Heart right ventricle (tissue), 16 donors: ENCODE measurements around the gene INTU. TPM values are rescaled to one million over a fixed set of nuclear protein-coding genes. Genes with fewer than 3 reads are reported as not detected.
A peak's percentile ranks its signal among the peaks of the same experiment; 100 is the strongest.
"Not testable (repeated sequence)": the region's sequence is repeated elsewhere in the genome, so short reads cannot be mapped to it uniquely, and the experiment has no call there.

Source experiments
- ATAC-seq, 8 donors: fragments of 200-7000 bp; cut with Tn5 transposase; one replicate each; pipeline ENCODE4 v1.9.1; 2020; ENCODE audit warnings: mild to moderate bottlenecking in 8 of 8, moderate library complexity in 8 of 8, moderate number of reproducible peaks in 1 of 8
- DNase-seq, 2 donors: peaks; one replicate each; pipeline ENCODE4 v3.0.0-alpha.2; 2020
- H3K27ac ChIP-seq, 10 donors: fragments of 200-600 bp; sonication (generic) in 2 of 10; one replicate each; pipeline versions ENCODE4 v1.5.0 to v1.8.0; 2020 to 2022; ENCODE audit warnings: mild to moderate bottlenecking in 3 of 10
- H3K27me3 ChIP-seq, 7 donors: fragments of 200-600 bp; one replicate each; pipeline ENCODE4 v1.8.0; 2021 to 2022; ENCODE audit warnings: mild to moderate bottlenecking in 2 of 7
- H3K36me3 ChIP-seq, 9 donors: fragments of 200-600 bp; sonication (generic) in 1 of 9; one replicate each; pipeline versions ENCODE4 v1.5.0 to v1.8.0; 2020 to 2022; ENCODE audit warnings: mild to moderate bottlenecking in 2 of 9
- H3K4me1 ChIP-seq, 9 donors: fragments of 200-600 bp; sonication (generic) in 1 of 9; one replicate each; pipeline versions ENCODE4 v1.5.0 to v1.8.0; 2020 to 2022; ENCODE audit warnings: mild to moderate bottlenecking in 4 of 9
- H3K4me3 ChIP-seq, 10 donors: fragments of 200-600 bp; sonication (generic) in 2 of 10; one replicate each; pipeline versions ENCODE4 v1.5.0 to v1.8.0; 2020 to 2022; ENCODE audit warnings: mild to moderate bottlenecking in 7 of 10, moderate library complexity in 2 of 10
- H3K9me3 ChIP-seq, 11 donors: fragments of 200-600 bp in 10 of 11; sonication (generic) in 2 of 11; one replicate each; pipeline versions ENCODE4 v1.5.0 to v1.8.0; 2013 to 2022; ENCODE audit warnings: mild to moderate bottlenecking in 2 of 11, control low read depth in 1 of 11, moderate library complexity in 1 of 11
- WGBS, 2 donors: extraction: QIAGEN DNeasy Blood & Tissue Kit; methylation state at CpG; one replicate each; pipeline ENCODE4 v1.1.7; 2013; ENCODE audit warnings: inconsistent platforms in 1 of 2; 5-methylcytosine and 5-hydroxymethylcytosine counted together
- intact Hi-C, 10 donors: fragments of 100-400 bp; cut with DNase I; formaldehyde crosslinking; loops; one replicate each; pipeline versions ENCODE4 v1.11.1 to v1.14.2; 2022
- long read RNA-seq, 3 donors: library from polyadenylated mRNA; unstranded; transcript quantifications; one replicate each; pipeline ENCODE4 v2.0.0, GENCODE V29; 2020 to 2021
- polyA plus RNA-seq, 2 donors: library from polyadenylated mRNA; stranded (reverse); fragments of 200-250 nt; gene quantifications; one replicate each; pipeline ENCODE4 v1.2.3, GENCODE V29; 2013
- total RNA-seq, 10 donors: library from RNA; stranded (reverse); fragmentation: NEBNext Ultra II Directional in 3 of 10; extraction: Animal tissue kit (Norgen Biotek cat#: 25700) in 3 of 10; gene quantifications; one replicate each; pipeline versions ENCODE4 v1.2.1 to v1.2.4, GENCODE V29; 2021 to 2023
- TF ChIP-seq, protein P1 (sequence below), 9 donors: fragments of 200-600 bp; sonication (generic) in 2 of 9; IDR thresholded peaks; one replicate each; pipeline versions ENCODE4 v1.5.0 to v1.8.0; 2021 to 2022; ENCODE audit warnings: antibody characterized with exemption in 9 of 9, mild to moderate bottlenecking in 5 of 9, moderate library complexity in 1 of 9
- donor health status: Arrhythmogenic right ventricular cardiomyopathy.
- donor health status: ischemic (EF 13 %, LVEDD 7.1; RV severe dilation, severe dysfunction).
- donor health status: healthy with polysubstance abuse.
- donor health status: DM: no; HTN: yes; CAD: no.
- donor health status: DM: no; HTN: no; CAD: no.
- donor health status: ischemic (EF 25% LVEDD 6.9; RV normal size, moderate dysfunction).
- donor health status: ischemic (EF 25% LVEDD 5.7; RV mildly dilated, moderate dysfunction).
- donor health status: healthy.
- donor health status: DM: yes; HTN: yes; CAD: no.
- donor health status: Ischemic cardiomyopathy.
- donor health status: ischemic (EF 35%, LVEDD 5.7; RV mildly dilated, moderate dysfunction).
- donor health status: nonischemic (EF 11% LVEDD 7.7; RV severe dilation, severe dysfunction).
- donor health status: DM: yes; HTN: yes; CAD: no.
- donor health status: PGD.
- donor health status: ischemic (EF 29% LVEDD 5.4; RV normal size, mild dysfunction).
- donor health status: nonischemic (EF 23%, LVEDD 6.1; RV moderate dilation, normal function).

Gene INTU
- total RNA-seq (1 to 10 TPM; 3.0 to 6.9 (median 4.5) TPM), polyA plus RNA-seq (1 to 10 TPM; 1.3 to 8.9 TPM)
- long read RNA-seq, donor 1, full-length matches to known transcripts, result 1 of 5 reads
- long read RNA-seq, donor 1, partial matches to known transcripts, result 3 of 5 reads
- long read RNA-seq, donor 1, other reads (novel, unspliced or antisense), result 1 of 5 reads
- long read RNA-seq, donor 2, partial matches to known transcripts, result 0 of 1 reads
- long read RNA-seq, donor 2, other reads (novel, unspliced or antisense), result 1 of 1 reads
- long read RNA-seq, donor 3, full-length matches to known transcripts, result 1 of 6 reads
- long read RNA-seq, donor 3, partial matches to known transcripts, result 3 of 6 reads
- long read RNA-seq, donor 3, other reads (novel, unspliced or antisense), result 2 of 6 reads

DNA sequence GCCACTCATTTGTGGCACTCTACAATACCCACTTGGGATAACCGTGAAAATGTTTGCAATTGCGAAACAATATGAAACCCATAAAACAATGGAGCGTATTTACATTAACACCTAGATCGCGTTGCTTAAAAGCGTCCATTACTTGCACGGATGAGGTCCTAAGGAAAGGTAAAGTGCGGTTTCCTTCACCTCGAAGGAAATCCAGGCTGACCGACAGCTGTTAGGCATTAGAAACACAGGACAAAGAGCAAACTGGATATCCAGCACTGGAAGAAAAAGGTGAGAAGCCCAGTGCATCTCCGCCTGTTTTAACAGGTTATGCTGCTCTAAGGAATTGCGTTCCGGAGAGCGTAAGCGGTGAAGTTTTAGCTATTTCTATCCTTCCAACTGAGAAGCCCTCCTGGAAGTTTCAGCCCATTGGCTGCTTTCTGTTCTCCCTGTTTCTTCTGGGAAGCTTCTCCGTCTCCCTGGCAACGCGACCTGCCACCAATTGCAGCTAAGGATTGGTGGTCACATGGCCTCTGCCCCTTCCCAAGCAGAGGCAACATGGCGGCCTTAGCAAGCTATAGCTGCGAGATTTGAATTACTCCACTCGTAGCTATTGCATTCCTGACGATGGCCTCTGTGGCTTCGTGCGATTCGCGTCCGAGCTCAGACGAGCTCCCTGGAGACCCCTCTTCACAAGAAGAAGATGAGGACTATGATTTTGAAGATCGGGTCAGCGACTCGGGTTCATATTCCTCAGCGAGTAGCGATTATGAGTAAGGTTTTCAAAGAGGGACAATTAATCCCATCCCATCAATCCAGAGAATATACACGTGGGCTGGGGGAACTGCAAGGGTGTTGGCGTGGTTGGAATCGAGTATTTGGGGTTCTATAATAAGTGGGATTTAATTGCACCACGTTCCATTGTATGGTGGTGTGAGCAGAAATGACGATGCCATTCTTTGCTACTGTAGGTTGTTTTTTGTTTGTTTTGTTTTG, at the start of gene INTU:
Gene INTU (plus strand): TSS at position 538 of the 984 bp plus-strand sequence. CDS start 78 bp downstream, at position 616.
- peak; percentile 98 to 100 (median 100) for ATAC-seq
- peak within 1 kb of the TSS in 6 of 10 donors; percentile 34 to 73 (median 52) for H3K27ac ChIP-seq
- TF ChIP-seq, protein P1, sequence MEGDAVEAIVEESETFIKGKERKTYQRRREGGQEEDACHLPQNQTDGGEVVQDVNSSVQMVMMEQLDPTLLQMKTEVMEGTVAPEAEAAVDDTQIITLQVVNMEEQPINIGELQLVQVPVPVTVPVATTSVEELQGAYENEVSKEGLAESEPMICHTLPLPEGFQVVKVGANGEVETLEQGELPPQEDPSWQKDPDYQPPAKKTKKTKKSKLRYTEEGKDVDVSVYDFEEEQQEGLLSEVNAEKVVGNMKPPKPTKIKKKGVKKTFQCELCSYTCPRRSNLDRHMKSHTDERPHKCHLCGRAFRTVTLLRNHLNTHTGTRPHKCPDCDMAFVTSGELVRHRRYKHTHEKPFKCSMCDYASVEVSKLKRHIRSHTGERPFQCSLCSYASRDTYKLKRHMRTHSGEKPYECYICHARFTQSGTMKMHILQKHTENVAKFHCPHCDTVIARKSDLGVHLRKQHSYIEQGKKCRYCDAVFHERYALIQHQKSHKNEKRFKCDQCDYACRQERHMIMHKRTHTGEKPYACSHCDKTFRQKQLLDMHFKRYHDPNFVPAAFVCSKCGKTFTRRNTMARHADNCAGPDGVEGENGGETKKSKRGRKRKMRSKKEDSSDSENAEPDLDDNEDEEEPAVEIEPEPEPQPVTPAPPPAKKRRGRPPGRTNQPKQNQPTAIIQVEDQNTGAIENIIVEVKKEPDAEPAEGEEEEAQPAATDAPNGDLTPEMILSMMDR (IDR thresholded peaks at IDR 0.05), result no peak
- peak; percentile 88 to 94 for DNase-seq
- intact Hi-C loops, result loop anchor here in 1 of 10 donors (2.0 kb wide), 1 partner anchor 150 kb away; the partner anchor contains the start of gene HSPA4L
- H3K27me3 ChIP-seq, result peaks cover 0 to 6% (median 0%) of the 10 kb centered on the region in 7 donors
- no peaks in the 10 kb centered on the region for H3K9me3 ChIP-seq
- H3K36me3 ChIP-seq, result no peaks in the 10 kb centered on the region
- WGBS, 2 donors, result 1% methylated on average over 38 of the region's 38 CpGs
- peak within 1 kb of the TSS; percentile 44 to 85 (median 68) for H3K4me3 ChIP-seq
- peaks cover 0 to 21% (median 9%) of the 10 kb centered on the region in 9 donors for H3K4me1 ChIP-seq

DNA sequence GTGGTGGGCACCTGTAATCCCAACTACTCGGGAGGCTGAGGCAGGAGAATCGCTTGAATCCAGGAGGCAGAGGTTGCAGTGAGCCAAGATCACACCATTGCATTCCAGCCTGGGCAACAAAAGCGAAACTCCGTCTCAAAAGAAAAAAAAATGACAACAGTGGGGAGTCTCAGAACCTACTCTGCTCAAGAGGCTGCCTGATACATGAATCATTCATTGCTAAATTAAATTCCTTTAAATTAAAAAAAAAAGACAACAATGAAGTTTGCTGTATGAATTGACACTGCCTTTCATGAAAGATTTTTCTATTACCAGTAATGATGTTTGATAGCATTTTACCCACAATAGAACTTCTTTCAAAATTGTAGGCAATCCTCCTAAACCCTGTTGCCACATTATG, 46.3 kb upstream of the INTU start:
- H3K27ac ChIP-seq, ATAC-seq, DNase-seq, H3K27me3 ChIP-seq, H3K9me3 ChIP-seq, intact Hi-C loops, H3K4me3 ChIP-seq, H3K4me1 ChIP-seq, H3K36me3 ChIP-seq: not testable (repeated sequence)
- WGBS, 2 donors, result 83 to 88% methylated on average over 4 of the region's 4 CpGs

DNA sequence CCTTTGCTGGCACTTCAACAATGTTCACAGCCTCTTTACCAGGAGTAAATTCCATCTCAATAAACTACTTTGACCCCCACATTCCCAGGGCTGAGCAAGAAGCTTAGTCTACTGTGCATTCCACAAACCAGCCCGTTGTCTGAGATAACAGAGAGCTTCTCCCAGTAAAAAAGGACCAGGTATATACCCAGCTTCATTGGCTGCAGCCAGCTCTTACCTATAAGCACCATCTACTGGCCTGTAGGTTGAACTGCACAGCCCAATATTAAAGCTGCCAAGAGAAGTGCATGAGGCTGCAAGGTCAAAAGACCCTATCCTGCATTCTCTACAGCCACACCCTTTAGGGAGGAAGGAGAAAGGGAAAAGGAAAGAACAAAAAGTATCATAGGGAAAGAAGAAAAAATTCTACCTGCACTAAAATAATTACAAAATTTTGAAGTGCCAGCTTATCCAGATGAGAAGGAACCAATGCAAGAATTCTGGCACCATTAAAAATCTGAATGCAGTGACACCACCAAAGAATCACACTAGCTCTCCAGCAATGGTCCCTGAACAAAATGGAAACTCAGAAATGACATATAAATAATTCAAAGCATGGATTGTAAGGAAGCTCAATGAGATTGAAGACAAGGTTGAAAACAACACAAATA, 45.7 kb upstream of the INTU start:
- Histone ChIP-seq H3K4me3 (no peak overlapping the region), H3K9me3 (no peaks in the 10 kb centered on the region), H3K27ac (no peak overlapping the region), H3K36me3 (no peaks in the 10 kb centered on the region), H3K4me1 (no peaks in the 10 kb centered on the region), H3K27me3 (peaks cover 0 to 4% (median 0%) of the 10 kb centered on the region in 7 donors)
- intact Hi-C loops, result no loop called here
- WGBS, 2 donors, result 0 to 4% methylated on average over 1 of the region's 1 CpG
- ATAC-seq, result peak in 4 of 8 donors; percentile 42 to 53 (median 44)
- TF ChIP-seq, protein P1 (IDR thresholded peaks at IDR 0.05), result peak; percentile 24 to 65 (median 62)
- DNase-seq, result no peak

DNA sequence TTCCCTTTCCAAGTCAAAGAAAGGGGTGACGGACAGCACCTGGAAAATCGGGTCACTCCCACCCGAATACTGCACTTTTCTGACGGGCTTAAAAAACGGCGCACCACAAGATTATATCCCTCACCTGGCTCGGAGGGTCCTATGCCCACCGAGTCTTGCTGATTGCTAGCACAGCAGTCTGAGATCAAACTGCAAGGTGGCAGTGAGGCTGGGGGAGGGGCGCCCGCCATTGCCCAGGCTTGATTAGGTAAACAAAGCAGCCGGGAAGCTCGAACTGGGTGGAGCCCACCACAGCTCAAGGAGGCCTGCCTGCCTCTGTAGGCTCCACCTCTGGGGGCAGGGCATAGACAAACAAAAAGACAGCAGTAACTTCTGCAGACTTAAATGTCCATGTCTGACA, 43.6 kb upstream of the INTU start:
- H3K27ac ChIP-seq, ATAC-seq, H3K36me3 ChIP-seq, intact Hi-C loops, H3K9me3 ChIP-seq, H3K4me1 ChIP-seq, H3K27me3 ChIP-seq, H3K4me3 ChIP-seq, DNase-seq: not testable (repeated sequence)
- 89 to 95% methylated on average over 7 to 9 of the region's 12 CpGs for WGBS, 2 donors

DNA sequence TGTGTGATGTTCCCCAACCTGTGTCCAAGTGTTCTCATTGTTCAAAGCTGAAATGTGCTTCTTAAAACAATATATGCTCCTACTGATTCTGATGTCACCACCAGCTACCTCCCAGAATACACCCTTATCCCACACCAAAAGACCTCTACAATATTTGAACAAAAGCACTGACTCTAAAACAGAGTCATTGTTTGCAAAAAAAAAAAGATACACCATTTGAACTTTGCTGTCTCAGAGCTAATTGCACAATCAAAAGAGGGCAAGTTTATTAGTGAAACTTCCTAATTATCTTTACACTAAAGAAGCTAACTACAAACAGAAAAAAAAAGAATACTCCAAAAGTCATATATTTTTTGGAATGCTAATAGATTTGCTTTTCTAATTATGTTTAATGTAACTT, 34.1 kb upstream of the INTU start:
- ATAC-seq, result no peak
- no peak for DNase-seq
- H3K36me3 ChIP-seq, result no peaks in the 10 kb centered on the region
- intact Hi-C loops, result no loop called here
- no peak overlapping the region for H3K4me3 ChIP-seq
- H3K9me3 ChIP-seq, result no peaks in the 10 kb centered on the region
- H3K27ac ChIP-seq, result no peak overlapping the region
- no peaks in the 10 kb centered on the region for H3K4me1 ChIP-seq
- TF ChIP-seq, protein P1 (IDR thresholded peaks at IDR 0.05), result no peak
- H3K27me3 ChIP-seq, result peaks cover 0 to 5% (median 0%) of the 10 kb centered on the region in 7 donors
